Activated gamma-delta T cell treated with anti-CD3 and anti-CD28 coated beads, Interleukin-2, amount 50 U/mL, for 16 hours (primary cell): ENCODE data around the gene GTPBP1.
A peak's percentile ranks its signal among the peaks of the same experiment; 100 is the strongest.

ENCODE experiments used
- DNase-seq: peaks from one replicate; pipeline ENCODE4 v3.0.0-alpha.2; 2020; ENCODE audit warnings: low read depth

GTPBP1 gene

DNA sequence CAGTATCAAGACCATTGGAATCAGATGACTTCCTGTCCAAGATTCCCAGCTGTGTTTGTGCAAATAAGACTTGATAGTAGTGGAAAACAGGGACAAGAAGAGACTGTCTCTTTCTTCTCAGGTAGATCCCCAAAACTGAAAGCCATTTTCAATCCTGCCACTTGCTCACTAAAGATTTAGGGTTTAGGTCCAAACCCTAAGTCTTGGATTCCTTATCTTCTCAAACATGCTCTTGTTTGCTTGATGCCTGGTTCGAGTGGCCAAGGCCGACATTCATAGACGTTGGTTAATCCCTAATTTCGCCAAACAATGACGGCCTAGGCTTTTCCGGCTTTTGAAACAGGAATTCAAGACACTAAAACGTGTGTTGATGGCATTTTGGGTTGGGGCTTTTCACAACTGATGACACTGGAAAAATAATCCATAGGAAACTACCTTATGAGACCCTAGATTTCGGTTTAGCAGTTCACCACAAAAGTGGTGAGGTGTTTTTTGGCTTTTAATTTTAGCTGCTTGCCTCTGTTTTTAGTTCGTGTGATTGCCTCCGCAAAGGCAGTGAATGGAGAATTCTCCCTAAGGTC lies 1.0 kb upstream of the GTPBP1 start:
- no peak for DNase-seq

DNA sequence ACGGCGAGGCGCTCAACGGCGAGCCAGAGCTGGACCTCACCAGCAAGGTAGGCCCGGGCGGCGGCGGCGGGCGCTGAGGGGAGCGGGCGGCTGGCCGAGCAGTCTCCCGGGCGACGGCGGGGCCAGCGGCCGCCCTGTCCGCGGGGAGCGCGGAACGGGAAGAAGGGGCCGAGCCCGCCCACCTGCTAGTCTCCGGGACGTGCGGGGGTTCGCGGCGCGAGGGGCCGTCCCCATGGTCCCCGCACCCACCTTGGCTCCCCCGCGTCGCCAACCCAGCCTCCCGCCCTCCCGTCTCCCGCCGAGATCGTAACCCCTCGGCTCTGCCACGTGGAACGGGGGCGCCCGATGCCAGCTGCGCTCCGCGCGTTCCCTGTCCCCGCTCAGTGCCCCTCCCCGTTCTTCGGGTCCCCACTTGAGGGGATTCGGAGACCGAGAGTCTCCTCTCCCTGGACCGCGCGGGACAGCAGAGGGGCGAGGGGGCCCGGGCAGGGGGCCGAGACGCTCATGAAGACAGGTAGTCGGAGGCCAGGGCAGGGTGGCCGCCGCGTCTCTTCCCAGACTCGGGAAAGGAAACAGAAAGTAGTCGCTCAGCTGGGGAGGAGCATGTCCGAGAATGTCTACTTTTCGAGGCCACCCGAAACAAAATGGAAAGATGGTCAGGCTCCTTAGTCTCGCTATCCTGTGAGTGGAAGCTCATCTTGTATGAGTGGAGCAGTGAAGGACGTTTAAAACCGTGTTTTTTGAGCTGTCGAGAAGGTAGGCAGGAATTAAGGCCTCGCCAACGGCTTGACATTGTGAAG lies 557 bp downstream of the GTPBP1 start:
- peak; percentile 18 for DNase-seq

GRCh38 chr22:38706901-38707195 lies 1.1 kb downstream of the GTPBP1 start:
- no peak for DNase-seq

- no peak for DNase-seq
Observed at GRCh38 chr22:38707346-38707745, 1.6 kb downstream of the GTPBP1 start.

DNA sequence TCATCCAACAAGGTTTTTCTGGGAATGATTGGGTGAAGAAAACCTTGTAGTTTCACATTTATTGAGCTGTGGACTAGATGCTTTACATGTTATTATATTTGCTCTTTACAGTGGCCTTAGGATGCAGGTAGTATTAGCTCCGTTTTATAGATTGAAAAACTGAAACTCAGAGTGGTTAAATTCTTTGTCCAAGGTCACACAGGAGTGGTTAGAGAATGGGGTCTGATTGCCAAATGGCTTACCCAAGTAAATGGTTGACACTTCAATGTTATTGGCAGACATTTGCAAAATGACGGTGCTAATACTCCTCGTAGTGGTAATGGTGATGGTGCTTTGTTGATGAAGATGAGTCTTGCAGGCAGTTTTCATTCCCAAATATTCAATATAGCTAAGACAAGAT lies 2.2 kb downstream of the GTPBP1 start:
- DNase-seq = no peak

- no peak for DNase-seq
Observed at GRCh38 chr22:38709306-38709705, 3.6 kb downstream of the GTPBP1 start.

DNA sequence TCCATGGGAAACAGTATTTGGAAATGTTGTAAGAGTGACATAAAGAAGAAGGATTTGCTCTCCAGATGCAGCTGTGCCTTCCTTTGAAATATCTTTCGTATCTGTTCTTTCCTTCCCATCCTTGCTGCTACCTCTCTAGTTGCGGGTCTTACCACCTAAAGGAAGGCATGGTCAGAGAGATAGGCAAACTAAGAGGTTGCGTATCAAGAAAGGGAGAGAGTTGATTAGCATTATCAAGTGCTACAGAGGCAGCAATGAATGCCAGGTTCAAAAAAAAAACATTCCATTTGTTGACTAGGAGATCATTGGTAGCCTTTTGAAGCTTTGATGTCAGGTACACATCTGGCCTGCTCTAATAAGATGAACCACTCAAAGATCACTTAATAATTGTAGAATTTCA lies 4.6 kb downstream of the GTPBP1 start:
- no peak for DNase-seq

DNA sequence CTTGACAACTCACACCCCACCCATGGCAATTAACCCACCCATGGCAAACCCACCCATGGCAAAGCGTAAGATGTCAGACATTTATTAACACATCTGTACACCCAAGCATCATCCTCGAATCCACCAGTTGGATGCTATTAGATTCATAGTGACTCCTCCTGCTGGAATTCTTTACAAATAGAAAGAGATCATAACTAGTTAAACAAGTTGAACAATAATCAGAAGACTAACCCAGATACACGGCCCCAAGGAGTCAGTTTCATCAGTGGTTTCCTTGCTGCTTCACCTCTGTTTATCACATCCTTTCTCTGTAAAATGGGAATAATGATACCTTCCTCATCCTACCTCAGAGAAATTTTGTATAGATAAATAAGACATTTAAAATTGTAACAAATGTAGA lies 5.1 kb downstream of the GTPBP1 start:
- DNase-seq = no peak

DNA sequence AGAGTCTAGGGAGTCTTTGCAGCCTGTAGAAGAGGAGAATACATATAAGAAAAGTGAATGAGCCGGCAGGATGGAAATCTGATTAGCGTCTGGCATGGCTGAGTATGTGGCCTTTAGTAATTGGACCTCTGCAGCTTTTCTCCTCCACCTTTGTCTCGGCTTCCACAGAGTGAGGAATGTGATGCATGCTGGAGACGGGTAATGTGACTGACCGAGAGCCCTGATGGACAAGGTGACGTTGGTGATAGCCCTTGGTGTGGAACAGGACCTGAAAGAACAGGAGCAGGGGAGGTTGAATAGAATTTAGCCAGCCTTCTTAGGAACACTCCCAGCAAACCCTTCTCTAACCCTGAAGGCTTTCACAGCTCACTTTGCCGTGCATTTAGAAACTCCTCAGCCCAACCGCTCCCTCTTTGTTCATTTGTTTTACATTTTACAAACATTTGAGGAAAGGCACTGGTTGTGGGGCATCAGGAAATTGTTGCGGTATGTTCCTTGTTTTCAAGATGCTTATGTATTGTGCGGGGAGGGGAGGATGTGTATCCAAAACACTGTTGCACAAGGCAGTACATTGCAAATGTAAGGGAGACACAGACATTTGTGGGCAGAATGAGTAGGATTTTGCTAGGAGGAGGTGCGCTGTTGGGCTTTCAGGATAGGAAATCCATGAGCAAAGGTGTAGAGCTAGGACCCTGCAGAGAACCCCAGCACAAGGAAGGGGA lies 6.9 kb downstream of the GTPBP1 start:
- no peak for DNase-seq

GRCh38 chr22:38713921-38714320 lies 8.2 kb downstream of the GTPBP1 start:
- no peak for DNase-seq

- no peak for DNase-seq
Observed at GRCh38 chr22:38715176-38715764, 9.5 kb downstream of the GTPBP1 start.

DNA sequence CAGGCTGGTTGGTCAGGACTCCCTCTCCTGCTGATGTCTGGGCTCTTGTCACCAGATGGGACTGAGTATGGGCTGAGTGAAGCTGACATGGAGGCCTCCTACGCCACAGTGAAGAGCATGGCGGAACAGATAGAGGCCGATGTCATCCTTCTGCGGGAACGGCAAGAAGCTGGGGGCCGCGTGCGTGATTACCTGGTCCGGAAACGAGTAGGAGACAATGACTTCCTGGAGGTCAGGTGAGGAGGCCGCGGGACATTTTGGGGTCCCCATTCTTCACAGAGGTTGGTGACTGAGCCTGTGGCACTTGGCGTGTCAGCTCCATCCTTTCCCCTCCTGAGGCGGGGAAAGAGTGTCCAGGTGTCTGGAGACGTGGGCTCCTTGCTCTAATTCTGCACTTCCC lies 10.1 kb downstream of the GTPBP1 start:
- DNase-seq = no peak

- no peak for DNase-seq
Observed at GRCh38 chr22:38716271-38716670, 10.5 kb downstream of the GTPBP1 start.

- no peak for DNase-seq
Observed at GRCh38 chr22:38716826-38717225, 11.1 kb downstream of the GTPBP1 start.

- no peak for DNase-seq
Observed at GRCh38 chr22:38717244-38717643, 11.5 kb downstream of the GTPBP1 start.

DNA sequence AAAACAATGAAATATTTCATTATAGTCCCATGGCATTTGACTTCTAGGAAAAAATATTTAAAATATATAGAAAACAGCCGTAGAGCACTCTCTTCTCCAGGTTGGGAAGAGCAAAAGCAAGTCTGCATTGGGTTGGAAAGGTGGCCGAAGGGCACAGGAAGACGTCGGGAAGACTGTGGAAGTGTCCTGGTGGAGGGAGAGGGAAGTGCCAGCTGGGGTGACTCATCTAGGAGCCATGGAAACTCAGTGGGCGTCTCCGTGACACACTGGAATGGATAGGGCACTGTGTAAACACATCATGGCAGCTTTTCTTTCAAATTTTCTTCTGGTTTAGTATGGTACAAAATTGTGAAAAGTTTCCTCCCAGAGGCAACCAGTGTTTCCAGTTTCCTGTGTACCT lies 12.7 kb downstream of the GTPBP1 start:
- DNase-seq = no peak

DNA sequence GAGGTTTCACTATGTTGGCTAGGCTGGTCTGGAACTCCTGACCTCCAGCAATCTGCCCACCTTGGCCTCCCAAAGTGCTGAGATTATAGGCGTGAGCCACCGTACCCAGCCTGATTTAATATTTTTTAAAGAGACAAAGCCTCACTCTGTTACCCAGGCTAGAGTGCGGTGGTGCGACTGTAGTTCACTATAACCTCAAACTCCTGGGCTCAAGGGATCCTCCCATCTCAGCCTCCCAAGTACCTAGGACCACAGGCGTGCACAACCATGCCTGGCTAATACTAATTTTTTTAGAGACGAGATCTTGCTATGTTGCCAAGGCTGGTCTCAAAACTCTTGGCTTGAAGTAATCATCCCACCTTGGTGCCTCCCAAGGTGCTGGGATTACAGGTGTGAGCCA lies 13.5 kb downstream of the GTPBP1 start:
- no peak for DNase-seq

DNA sequence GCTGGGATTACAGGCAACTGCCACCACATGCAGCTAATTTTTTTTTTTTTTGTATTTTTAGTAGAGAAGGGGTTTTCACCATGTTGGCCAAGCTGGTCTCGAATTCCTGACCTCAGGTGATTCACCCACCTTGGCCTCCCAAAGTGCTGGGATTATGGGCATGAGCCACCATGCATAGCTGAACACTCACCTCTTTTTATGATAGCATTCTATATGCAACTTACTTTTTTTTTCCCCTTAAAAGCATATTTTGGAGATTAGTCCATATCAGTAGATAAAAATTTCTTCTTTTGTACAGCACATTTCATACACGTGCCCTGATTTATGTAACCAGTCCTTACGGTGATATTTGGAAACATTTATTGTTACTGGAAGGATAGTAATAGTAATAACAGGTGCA lies 14.6 kb downstream of the GTPBP1 start:
- DNase-seq = no peak

DNA sequence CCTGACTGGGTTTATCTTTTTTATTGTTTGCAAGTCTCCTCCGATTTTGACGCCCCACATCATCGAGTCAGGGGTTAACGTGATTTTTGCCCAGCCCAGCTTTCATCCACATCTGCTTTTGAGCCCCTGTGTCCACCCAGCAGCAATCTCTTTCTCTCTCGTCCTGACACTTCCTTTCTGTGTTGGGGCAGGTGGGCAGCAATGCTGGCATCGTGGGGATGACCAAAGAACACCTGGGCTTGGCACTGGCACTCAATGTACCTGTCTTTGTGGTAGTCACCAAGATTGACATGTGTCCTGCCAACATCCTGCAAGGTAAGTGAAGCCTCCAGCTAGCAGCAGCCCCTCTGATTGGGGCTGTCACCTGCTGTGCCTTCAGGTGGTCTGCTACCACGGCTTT lies 15.8 kb downstream of the GTPBP1 start:
- no peak for DNase-seq

DNA sequence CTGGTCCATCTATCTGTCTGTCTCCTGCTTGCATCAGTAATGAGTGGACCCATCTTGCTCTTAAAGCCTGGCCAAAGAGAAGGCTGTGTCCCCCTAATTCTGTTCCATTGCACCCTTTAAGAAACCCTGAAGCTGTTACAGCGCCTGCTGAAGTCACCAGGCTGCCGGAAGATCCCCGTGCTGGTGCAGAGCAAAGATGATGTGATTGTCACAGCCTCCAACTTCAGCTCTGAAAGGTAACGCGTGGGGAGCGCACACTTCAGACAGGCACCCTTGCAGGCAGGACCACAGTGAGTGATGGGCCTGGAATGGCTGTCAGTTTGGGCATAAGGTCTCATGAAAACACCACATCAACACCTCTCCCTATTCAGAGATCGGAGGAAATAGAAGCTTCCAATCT lies 18.4 kb downstream of the GTPBP1 start:
- DNase-seq = no peak

DNA sequence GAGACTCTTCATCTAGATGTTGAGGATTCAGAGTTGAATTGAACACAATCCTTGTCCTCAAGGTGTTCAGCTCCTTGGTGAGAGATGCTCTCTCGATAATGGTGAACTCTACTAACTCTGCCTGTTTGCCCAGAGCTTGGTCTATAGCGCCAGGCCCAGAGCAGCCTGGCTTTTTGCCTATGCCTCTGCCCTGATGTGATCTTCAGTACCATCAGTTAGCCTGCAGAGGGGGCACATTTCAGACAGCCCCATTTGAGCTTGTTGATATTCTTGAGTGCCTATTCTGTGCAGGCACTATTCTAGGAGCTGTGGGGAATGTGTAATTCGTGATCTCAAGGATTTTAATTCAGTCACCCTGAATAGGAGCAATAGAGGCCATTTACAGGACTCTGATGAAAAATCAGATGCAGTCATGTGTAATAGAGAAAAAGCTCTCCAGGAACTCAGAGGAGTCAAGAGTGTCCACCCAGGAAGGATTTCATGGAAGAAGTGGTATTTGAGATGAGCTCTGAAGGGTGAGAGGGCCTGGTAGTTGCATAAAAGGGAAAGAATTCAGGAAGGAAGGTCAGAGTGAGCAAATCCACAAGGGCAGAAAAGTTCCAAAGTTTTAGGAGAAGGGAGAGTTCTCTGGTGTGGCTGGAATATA lies 19.3 kb downstream of the GTPBP1 start:
- no peak for DNase-seq

DNA sequence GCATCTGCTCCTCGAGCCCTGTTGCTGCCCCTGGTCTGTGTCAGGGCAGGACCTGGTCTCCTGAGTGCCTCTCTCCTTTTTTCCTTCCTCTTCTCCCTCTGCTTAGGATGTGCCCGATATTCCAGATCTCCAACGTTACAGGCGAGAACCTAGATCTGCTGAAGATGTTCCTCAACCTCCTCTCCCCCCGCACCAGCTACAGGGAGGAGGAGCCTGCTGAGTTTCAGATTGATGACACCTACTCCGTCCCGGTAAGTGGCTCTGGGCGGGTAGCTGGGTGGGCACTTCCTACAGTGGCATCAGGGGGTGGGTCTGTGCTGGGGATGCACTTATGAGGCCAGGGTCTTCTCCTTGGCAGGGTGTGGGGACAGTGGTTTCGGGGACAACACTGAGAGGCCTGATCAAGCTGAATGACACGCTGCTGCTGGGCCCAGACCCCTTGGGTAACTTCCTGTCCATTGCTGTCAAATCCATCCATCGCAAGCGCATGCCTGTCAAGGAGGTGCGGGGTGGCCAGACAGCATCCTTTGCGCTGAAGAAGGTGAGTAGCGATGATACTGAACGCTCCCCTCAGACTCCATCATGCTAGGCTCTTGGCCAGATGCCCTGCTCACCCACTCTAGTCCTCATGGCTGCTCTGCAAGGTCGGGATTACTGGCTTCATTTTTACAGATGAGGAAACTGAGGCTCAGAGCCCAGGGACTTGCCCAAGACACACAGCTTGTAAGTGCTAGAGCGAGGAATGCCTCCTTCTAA lies 20.3 kb downstream of the GTPBP1 start:
- DNase-seq = no peak
